ENCODE data around the gene TCERG1.

TCERG1 gene

GRCh38 chr5:146475906-146476305 lies 28.8 kb downstream of the TCERG1 start:
- H3K4me1 Mint-ChIP-seq (ENCODE audit: low read depth), result no peaks in the 10 kb centered on the region
- H3K4me3 Mint-ChIP-seq, result no peak overlapping the region
- no peaks in the 10 kb centered on the region for H3K9me3 Mint-ChIP-seq
- no peak overlapping the region for H3K27ac Mint-ChIP-seq
- peaks cover 38% of the 10 kb centered on the region for H3K36me3 Mint-ChIP-seq (ENCODE audit: low read depth)
- H3K27me3 Mint-ChIP-seq (ENCODE audit: low read depth), result no peaks in the 10 kb centered on the region

- peaks cover 36% of the 10 kb centered on the region for H3K36me3 Mint-ChIP-seq (ENCODE audit: low read depth)
- H3K4me3 Mint-ChIP-seq, result no peak overlapping the region
- no peaks in the 10 kb centered on the region for H3K4me1 Mint-ChIP-seq (ENCODE audit: low read depth)
- H3K27me3 Mint-ChIP-seq (ENCODE audit: low read depth), result no peaks in the 10 kb centered on the region
- no peak overlapping the region for H3K27ac Mint-ChIP-seq
- no peaks in the 10 kb centered on the region for H3K9me3 Mint-ChIP-seq
These were observed 35.6 kb downstream of the TCERG1 start for GRCh38 chr5:146482775-146483174.

GRCh38 chr5:146484714-146485391 lies 37.7 kb downstream of the TCERG1 start:
- Mint-ChIP-seq H3K36me3 (ENCODE audit: low read depth) (peaks cover 42% of the 10 kb centered on the region), H3K27me3 (ENCODE audit: low read depth) (no peaks in the 10 kb centered on the region), H3K4me1 (ENCODE audit: low read depth) (no peaks in the 10 kb centered on the region), H3K27ac (no peak overlapping the region), H3K4me3 (no peak overlapping the region), H3K9me3 (no peaks in the 10 kb centered on the region)

- peaks cover 35% of the 10 kb centered on the region for H3K36me3 Mint-ChIP-seq (ENCODE audit: low read depth)
- H3K27me3 Mint-ChIP-seq (ENCODE audit: low read depth), result no peaks in the 10 kb centered on the region
- no peak overlapping the region for H3K27ac Mint-ChIP-seq
- no peak overlapping the region for H3K4me3 Mint-ChIP-seq
- no peaks in the 10 kb centered on the region for H3K9me3 Mint-ChIP-seq
- H3K4me1 Mint-ChIP-seq (ENCODE audit: low read depth), result no peaks in the 10 kb centered on the region
These were observed 43.1 kb downstream of the TCERG1 start for GRCh38 chr5:146490089-146490843.

- no peaks in the 10 kb centered on the region for H3K4me1 Mint-ChIP-seq (ENCODE audit: low read depth)
- no peaks in the 10 kb centered on the region for H3K9me3 Mint-ChIP-seq
- no peak overlapping the region for H3K4me3 Mint-ChIP-seq
- H3K27ac Mint-ChIP-seq, result no peak overlapping the region
- peaks cover 32% of the 10 kb centered on the region for H3K36me3 Mint-ChIP-seq (ENCODE audit: low read depth)
- no peaks in the 10 kb centered on the region for H3K27me3 Mint-ChIP-seq (ENCODE audit: low read depth)
These were observed 47.5 kb downstream of the TCERG1 start for GRCh38 chr5:146494656-146495055.

- Mint-ChIP-seq H3K27ac (no peak overlapping the region), H3K4me3 (no peak overlapping the region), H3K36me3 (ENCODE audit: low read depth) (peaks cover 27% of the 10 kb centered on the region), H3K27me3 (ENCODE audit: low read depth) (no peaks in the 10 kb centered on the region), H3K4me1 (ENCODE audit: low read depth) (no peaks in the 10 kb centered on the region), H3K9me3 (no peaks in the 10 kb centered on the region)
These were observed 52.5 kb downstream of the TCERG1 start for GRCh38 chr5:146499680-146500079.

GRCh38 chr5:146507428-146507827 lies 60.3 kb downstream of the TCERG1 start:
- H3K27ac Mint-ChIP-seq, result no peak overlapping the region
- H3K36me3 Mint-ChIP-seq (ENCODE audit: low read depth), result peaks cover 43% of the 10 kb centered on the region
- no peak overlapping the region for H3K4me3 Mint-ChIP-seq
- H3K4me1 Mint-ChIP-seq (ENCODE audit: low read depth), result no peaks in the 10 kb centered on the region
- no peaks in the 10 kb centered on the region for H3K27me3 Mint-ChIP-seq (ENCODE audit: low read depth)
- no peaks in the 10 kb centered on the region for H3K9me3 Mint-ChIP-seq

GRCh38 chr5:146510559-146511125 lies 63.5 kb downstream of the TCERG1 start:
- Mint-ChIP-seq H3K27ac (no peak overlapping the region), H3K4me3 (no peak overlapping the region), H3K36me3 (ENCODE audit: low read depth) (peaks cover 34% of the 10 kb centered on the region), H3K27me3 (ENCODE audit: low read depth) (no peaks in the 10 kb centered on the region), H3K9me3 (no peaks in the 10 kb centered on the region), H3K4me1 (ENCODE audit: low read depth) (no peaks in the 10 kb centered on the region)

GRCh38 chr5:146513462-146513861 lies 66.3 kb downstream of the TCERG1 start:
- no peaks in the 10 kb centered on the region for H3K9me3 Mint-ChIP-seq
- H3K4me1 Mint-ChIP-seq (ENCODE audit: low read depth), result no peaks in the 10 kb centered on the region

GRCh38 chr5:146514575-146514974 lies 67.4 kb downstream of the TCERG1 start:
- no peak overlapping the region for H3K4me3 Mint-ChIP-seq
- no peaks in the 10 kb centered on the region for H3K9me3 Mint-ChIP-seq
- no peaks in the 10 kb centered on the region for H3K4me1 Mint-ChIP-seq (ENCODE audit: low read depth)
- H3K27ac Mint-ChIP-seq, result no peak overlapping the region
- H3K36me3 Mint-ChIP-seq (ENCODE audit: low read depth), result peaks cover 16% of the 10 kb centered on the region
- no peaks in the 10 kb centered on the region for H3K27me3 Mint-ChIP-seq (ENCODE audit: low read depth)

More at GRCh38 chr5:146513462-146513861, 66.3 kb downstream of the TCERG1 start:
- H3K27me3 Mint-ChIP-seq (ENCODE audit: low read depth), result no peaks in the 10 kb centered on the region
- no peak overlapping the region for H3K4me3 Mint-ChIP-seq
- H3K36me3 Mint-ChIP-seq (ENCODE audit: low read depth), result peaks cover 20% of the 10 kb centered on the region
- no peak overlapping the region for H3K27ac Mint-ChIP-seq

- Mint-ChIP-seq H3K27ac (no peak overlapping the region), H3K27me3 (ENCODE audit: low read depth) (no peaks in the 10 kb centered on the region), H3K36me3 (ENCODE audit: low read depth) (peaks cover 10% of the 10 kb centered on the region), H3K4me1 (ENCODE audit: low read depth) (no peaks in the 10 kb centered on the region), H3K9me3 (no peaks in the 10 kb centered on the region), H3K4me3 (no peak overlapping the region)
These were observed 68.5 kb downstream of the TCERG1 start for GRCh38 chr5:146515473-146516150.

- no peak within 1 kb of the TSS for H3K4me3 Mint-ChIP-seq
- H3K27ac Mint-ChIP-seq, result no peak within 1 kb of the TSS
- no peaks in the 10 kb centered on the region for H3K27me3 Mint-ChIP-seq (ENCODE audit: low read depth)
- peaks cover 7% of the 10 kb centered on the region for H3K36me3 Mint-ChIP-seq (ENCODE audit: low read depth)
- H3K9me3 Mint-ChIP-seq, result no peaks in the 10 kb centered on the region
- H3K4me1 Mint-ChIP-seq (ENCODE audit: low read depth), result no peaks in the 10 kb centered on the region
These were observed 69.0 kb downstream of the TCERG1 start, which contains the start of gene GPR151 for GRCh38 chr5:146516151-146516475. Gene GPR151 (minus strand): TSS chr5:146516190. CDS start chr5:146516113, 77 bp downstream.

- H3K4me1 Mint-ChIP-seq (ENCODE audit: low read depth), result no peaks in the 10 kb centered on the region
- peaks cover 4% of the 10 kb centered on the region for H3K27me3 Mint-ChIP-seq (ENCODE audit: low read depth)
- H3K4me3 Mint-ChIP-seq, result no peak overlapping the region
- H3K9me3 Mint-ChIP-seq, result no peaks in the 10 kb centered on the region
- no peaks in the 10 kb centered on the region for H3K36me3 Mint-ChIP-seq (ENCODE audit: low read depth)
- no peak overlapping the region for H3K27ac Mint-ChIP-seq
These were observed 72.4 kb downstream of the TCERG1 start for GRCh38 chr5:146519554-146519953.

GRCh38 chr5:146520731-146521130 lies 73.6 kb downstream of the TCERG1 start:
- no peaks in the 10 kb centered on the region for H3K4me1 Mint-ChIP-seq (ENCODE audit: low read depth)
- H3K36me3 Mint-ChIP-seq (ENCODE audit: low read depth), result no peaks in the 10 kb centered on the region
- no peak overlapping the region for H3K4me3 Mint-ChIP-seq
- H3K27ac Mint-ChIP-seq, result no peak overlapping the region
- H3K9me3 Mint-ChIP-seq, result no peaks in the 10 kb centered on the region
- H3K27me3 Mint-ChIP-seq (ENCODE audit: low read depth), result peaks cover 4% of the 10 kb centered on the region
